H1 (cell line): ENCODE results near the gene KCND3. TPM values are rescaled to one million over a fixed set of nuclear protein-coding genes. Genes with fewer than 3 reads are reported as not detected.

Source experiments
- CHD1 ChIP-seq: IDR thresholded peaks from 2 replicates; pipeline ENCODE4 v1.6.1; 2012; ENCODE audit warnings: low read depth, low read length, improper control_type of control experiment
- CHD7 ChIP-seq: fragments of 300-600 bp; sonication (generic); IDR thresholded peaks from 2 replicates; pipeline ENCODE4 v1.7.1; 2012; ENCODE audit warnings: low read length, moderate library complexity, mild to moderate bottlenecking, inconsistent platforms; ENCODE audit not compliant: insufficient replicate concordance
- CTBP2 ChIP-seq: IDR thresholded peaks from 2 replicates; pipeline ENCODE4 v1.7.0; 2011; ENCODE audit warnings: borderline replicate concordance, mild to moderate bottlenecking, moderate library complexity, mixed read lengths, low read length; ENCODE audit not compliant: insufficient read depth, insufficient read length
- E2F6 ChIP-seq: IDR thresholded peaks from 2 replicates; pipeline ENCODE4 v1.6.1; 2012; ENCODE audit warnings: inconsistent platforms
- KDM1A ChIP-seq: fragments of 200-600, 300-600 bp; sonication (generic); IDR thresholded peaks from 2 replicates; pipeline ENCODE4 v1.7.1; 2016; ENCODE audit warnings: mild to moderate bottlenecking, low read length, borderline replicate concordance
- POLR2AphosphoS5 ChIP-seq: IDR thresholded peaks from 2 replicates; pipeline ENCODE4 v1.6.1; 2011; ENCODE audit warnings: low read depth, low read length
- SIRT6 ChIP-seq: IDR thresholded peaks from one replicate; pipeline ENCODE4 v1.7.1; 2012; ENCODE audit warnings: low read length, inconsistent platforms
- TCF12 ChIP-seq: IDR thresholded peaks from 2 replicates; pipeline ENCODE4 v1.6.1; 2011; ENCODE audit warnings: low read depth, mild to moderate bottlenecking, low read length
- USF2 ChIP-seq: IDR thresholded peaks from 2 replicates; pipeline ENCODE4 v1.6.1; 2011; ENCODE audit warnings: low read length, improper control_type of control experiment
- ZNF274 ChIP-seq: IDR thresholded peaks from 2 replicates; pipeline ENCODE4 v1.7.0; 2012; ENCODE audit warnings: low read length, borderline replicate concordance; ENCODE audit errors: extremely low read depth
- polyA plus RNA-seq, 7 experiments: library from polyadenylated mRNA; depleted of rRNA in 3 of 7; stranded (reverse) in 5 of 7; unstranded in 2 of 7; fragments of >200 nt in 5 of 7; fragments of 200-250 nt in 2 of 7; gene quantifications; 1 replicate in 5 of 7; 2 replicates in 1 of 7; 4 replicates in 1 of 7; pipeline versions ENCODE4 v1.2.1 to v1.2.3, GENCODE V29; 2011 to 2013; ENCODE audit warnings: missing spikeins in 2 of 7, mixed read lengths in 2 of 7
- total RNA-seq: library from RNA; stranded (reverse); fragmentation: NEBNext Ultra II Directional; extraction: Animal tissue kit (Norgen Biotek cat#: 25700); gene quantifications from 2 replicates; pipeline ENCODE4 v1.2.1, GENCODE V29; 2021

The KCND3 gene
- total and polyA plus RNA-seq, 2 of the 8 experiments (the other 6 are each of a cell fraction or from before 2014, with no cell fraction given) = 0.14 to 0.48 TPM

GRCh38 chr1:111895469-111895868 lies 94.0 kb downstream of the KCND3 start (continued):
- TF ChIP-seq CHD7 = no peak
- no peak for TF ChIP-seq CHD1
- no peak for TF ChIP-seq E2F6
- no peak for TF ChIP-seq POLR2AphosphoS5
- no peak for TF ChIP-seq USF2
- TF ChIP-seq ZNF274 = no peak
- TF ChIP-seq KDM1A = no peak
- no peak for TF ChIP-seq CTBP2
- no peak for TF ChIP-seq SIRT6
- TF ChIP-seq TCF12 = no peak
